Hypothalamus (tissue), 51 donors: ENCODE measurements around the gene NOX5.
A peak's percentile ranks its signal among the peaks of the same experiment; 100 is the strongest.

Source experiments
- DNase-seq, 51 donors: peaks; one replicate each; lab custom pipeline; 2025; lab: John Stamatoyannopoulos, UW

Gene NOX5

DNA sequence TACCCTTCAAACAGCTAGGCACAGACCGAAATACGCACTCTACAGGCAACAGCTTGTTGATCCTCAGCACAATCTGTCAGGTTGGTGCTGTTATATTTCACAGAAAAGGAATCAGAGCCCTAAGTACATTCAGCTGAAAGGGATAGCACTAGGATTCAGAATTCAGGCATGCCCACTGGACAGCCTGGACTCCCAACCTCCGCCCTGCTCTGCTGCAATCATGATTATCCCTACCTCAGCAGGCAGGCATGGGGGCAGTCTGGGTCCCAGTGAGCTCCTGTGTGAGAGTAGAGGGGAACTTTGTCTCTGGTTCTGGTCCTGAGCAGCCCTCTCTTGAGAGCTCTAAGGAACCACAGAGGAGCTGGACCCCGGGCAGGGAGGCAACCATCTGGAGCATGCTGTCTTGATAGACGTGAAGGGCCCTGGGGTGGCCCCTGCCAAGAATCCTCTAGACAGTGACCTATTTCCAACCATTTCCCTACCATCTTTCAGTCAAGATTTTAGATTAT is 23.4 kb upstream of the NOX5 start:
- DNase-seq: no peak

DNA sequence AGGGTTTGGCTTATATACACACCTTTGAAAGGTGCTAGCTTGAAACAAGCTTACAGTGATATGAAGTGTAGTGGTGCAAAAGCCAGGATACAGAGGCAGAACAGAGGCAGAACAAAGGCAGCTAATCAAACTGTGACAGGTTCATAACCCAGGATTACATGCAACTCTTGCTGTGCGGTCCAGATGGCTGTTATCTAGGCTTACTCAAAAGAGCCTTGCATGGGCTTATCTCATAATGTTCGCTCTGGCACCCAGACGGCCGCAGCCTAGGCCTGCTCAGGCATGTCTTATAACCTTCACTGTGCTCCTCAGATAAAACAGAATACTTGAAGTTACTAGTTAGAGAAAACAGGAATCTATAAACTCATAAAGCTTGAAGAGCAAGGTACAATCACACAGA is 22.8 kb upstream of the NOX5 start:
- no peak for DNase-seq

DNA sequence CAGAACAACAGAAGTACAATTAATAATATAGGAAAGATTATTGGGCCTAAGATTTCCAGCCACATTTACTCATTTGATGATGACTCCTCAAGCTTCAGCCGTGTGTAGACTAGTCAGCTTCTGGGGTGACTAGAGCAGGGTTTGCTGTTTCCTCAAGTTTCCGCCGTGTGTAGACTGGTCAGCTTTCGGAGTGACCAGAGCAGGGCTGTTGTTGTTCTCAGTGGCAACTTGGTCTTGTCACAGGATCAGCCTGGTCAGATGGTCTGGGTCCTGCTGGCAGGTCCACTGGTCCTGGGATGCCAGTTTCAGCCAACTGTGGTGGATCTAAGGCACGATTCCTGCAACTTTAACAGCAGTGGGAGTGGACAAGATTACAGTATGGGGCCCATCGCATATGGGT is 21.8 kb upstream of the NOX5 start:
- no peak for DNase-seq

DNA sequence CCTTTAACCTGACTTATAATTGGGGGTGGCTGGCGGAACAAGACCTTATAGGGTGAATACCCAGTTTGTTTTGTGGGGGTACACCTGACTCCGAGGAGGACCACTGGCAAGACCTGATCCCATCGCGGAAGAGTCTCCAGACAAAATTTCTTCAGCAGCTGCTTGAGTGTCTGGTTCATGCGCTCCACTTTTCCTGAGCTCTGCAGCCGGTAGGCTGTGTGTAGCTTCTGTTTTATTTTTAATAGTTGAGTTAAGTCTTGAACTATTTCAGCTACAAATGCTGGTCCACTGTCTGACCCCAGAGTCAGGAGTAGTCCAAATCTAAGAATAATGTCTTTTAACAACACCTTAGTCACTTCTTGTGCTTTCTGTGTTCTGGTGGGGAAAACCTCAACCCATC is 21.2 kb upstream of the NOX5 start:
- no peak for DNase-seq

DNA sequence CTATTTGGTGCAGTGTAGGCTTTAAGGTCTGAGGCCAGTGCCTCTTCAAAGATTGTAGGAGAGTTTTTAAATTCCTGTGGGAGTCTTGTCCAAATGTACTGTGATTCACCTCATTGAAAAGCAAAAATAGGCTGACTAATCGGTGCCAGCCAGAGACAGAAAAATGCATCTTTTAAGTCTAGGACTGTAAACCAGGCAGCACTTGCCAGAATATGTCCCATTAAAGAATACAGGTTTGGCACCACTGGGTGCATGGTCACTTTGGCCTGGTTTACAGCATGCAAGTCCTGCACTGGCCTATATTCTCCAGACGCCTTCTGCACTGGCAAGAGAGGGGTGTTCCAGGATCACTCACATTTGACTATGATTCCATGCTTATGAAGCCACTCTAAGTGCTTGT is 20.3 kb upstream of the NOX5 start:
- DNase-seq: peak in 1 of 51 donors; percentile 5

DNA sequence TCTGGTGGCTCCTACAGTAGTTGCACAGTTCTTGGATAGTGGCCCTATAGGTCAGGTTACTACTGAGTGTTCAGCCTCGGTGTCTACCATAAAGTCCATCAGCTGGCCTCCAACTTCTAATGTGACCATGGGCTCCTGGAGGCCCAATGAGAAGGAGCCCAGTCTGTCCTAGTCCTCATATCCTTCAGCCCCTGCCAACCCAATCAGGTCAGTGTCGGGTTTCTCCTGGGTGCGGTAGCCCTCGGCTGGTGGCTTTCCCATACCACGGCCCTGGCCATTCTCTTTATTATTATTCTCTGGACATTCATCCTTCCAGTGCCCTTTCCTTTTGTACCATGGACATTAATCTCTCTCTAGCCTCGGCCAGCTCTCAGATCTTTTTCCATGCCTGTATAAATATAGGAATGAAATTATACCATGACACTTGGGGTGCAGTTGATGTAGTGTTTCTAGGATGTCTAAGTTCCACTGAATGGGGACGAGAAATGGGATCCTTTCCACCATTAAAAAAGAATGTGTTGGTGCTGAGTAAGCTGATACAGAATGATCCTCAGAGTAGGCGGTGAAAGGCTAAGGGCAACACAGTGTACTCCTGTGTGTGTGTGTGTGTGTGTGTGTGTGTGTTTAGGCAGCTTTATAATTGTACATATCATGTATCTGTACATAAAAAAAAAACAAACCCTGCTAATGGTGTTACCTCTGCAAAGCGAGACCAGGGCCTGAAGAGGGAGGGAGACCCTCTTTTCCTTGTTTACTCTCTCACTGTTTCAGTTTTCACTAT is 19.3 kb upstream of the NOX5 start:
- no peak for DNase-seq

DNA sequence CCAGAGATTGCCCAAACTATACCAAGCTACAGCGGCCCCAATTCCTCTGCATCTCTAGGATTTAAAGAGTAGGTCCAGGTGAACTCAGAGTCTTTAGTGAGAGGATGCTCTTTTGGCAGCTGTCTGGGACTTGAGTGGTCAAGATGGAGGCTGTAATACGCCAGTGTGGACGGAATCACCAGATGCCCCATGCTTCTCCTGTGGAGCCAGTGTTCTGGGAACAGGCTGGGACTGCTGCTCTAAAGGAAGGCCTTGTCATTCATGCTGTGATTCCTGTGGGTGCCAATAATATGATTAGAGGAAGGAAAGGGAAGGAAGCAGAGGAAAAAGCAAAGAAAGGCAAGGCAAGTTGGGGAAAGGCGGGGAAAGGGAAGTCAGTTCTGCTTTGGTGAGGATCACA is 17.4 kb upstream of the NOX5 start:
- DNase-seq: no peak

DNA sequence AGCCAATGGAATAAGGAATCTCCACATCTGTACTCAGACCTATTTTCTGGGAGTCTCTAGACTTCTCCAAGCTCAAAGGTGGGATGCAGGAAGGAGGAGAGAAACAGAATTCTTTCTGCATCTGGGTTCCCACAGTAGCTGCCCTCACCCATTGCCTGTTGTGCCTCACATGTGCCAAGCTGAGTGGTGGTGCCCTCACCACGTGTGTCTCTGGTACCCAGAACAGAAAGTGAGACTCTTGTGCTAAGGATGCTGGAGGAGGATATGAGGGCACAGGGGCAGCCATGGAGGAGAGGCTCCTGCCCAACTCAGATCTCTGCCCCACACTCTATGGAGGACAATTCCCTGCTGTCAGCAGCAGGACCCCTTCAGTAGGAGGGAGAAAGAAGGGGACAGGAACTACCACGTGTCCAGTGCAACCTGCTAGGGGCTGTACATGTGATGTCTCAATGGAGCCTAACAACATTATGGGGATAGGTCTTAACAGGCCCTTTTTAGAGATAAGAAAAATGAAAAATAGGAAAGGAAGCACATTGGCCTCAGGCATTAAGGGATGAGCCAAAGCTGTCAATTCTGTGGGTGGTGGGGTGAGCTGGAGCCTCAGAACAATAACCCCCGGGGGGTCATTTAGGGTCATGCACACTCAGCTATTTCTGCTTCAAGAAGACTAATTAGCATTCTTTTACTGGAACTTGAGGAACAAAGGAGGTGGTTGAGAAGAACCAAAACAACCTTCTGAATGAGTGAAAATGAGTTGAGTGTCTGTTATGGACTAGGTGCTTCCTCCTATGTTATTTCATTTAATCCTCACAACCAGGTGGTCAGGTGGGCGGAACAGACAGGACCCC is 16.3 kb upstream of the NOX5 start:
- DNase-seq: no peak

DNA sequence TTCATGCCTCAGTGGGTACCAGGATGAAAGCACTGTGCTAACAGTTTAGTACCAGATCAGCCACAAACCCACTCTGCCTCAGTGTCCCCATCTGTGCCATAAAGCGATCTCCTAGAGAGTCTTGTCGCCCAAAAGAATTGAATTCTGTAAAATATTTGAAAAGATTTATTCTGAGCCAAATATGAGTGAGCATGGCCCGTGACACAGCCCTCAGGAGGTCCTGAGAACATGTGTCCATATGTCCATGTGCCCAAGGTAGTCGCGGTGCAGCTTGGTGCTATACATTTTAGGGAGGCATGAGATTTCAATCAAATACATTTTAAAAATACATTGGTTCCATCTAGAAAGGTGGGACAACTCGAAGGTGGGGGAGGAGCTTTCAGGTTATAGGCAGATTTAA is 15.4 kb upstream of the NOX5 start:
- no peak for DNase-seq

DNA sequence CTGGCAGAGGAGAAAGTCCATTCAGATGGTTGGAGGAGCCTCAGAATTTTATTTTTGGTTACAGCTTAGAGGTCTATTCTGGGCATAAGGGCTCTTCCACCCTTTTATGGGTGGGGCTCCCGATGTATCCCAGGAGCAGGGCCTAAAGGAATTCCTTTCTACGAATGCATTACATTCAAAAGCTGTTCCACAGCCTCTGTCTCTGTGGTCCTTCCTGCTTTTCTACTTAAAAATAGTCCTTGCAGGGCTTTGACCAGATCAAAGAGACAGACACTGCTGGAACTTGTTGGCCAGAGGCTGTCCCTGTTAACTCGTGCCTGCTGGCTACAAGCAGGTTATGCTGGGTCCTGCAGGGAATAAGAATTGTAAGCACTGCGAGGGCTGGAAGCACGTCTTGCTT is 14.4 kb upstream of the NOX5 start:
- no peak for DNase-seq

DNA sequence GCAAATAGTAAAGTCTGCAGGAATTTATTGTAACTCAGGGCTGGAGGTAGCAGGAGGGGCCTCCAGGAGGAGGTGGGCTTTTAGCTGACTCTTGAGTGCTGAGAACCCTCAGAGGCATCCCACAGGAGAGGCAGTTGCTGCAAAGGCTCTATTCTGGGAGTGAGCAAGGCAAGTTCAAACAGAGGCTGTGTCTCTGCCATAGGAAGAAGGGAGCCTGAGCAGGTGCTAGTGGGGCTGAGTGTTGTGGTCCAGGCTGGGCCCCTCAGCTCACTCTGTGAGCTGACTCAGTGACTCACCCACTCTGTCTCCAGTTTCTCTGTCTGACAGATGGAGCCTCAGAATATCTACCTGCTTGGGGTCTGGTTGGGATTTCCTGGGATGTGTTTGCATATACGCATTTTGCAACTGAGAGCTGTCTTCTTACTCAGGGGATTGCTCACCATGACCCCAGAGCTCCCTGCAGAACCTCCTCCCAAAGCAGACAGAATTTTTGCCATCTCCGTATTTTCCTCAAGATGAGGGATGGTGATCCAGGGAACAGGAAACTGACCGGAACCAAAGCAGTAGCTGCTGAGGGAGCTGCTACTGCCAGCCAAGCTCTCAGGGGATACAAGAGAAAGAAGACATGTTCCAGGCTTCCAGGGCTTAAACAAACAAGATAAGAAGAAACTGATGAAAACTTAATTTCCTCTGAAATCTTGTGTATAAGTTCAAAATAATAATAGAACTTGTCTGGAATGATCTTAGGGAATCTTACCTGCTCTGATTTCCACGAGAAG is 13.6 kb upstream of the NOX5 start:
- DNase-seq: no peak

DNA sequence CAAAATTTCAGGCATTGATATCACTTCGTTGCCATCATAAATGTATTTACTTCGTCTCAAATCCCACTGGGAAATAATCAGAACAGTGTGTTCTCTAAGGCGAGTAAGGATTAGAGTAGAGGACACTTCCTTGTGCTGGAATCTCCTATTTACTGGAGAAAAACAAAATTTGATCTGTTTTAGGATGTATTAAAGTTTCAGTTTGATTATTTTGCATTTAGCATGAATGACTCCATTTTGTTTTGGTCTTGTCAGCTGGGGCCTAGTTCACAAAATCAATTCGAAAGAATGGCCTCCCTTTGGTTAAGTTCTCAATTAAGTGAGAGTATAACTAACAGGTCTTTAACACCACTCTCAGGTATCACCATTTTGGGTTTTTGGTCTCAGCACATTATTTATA is 11.7 kb upstream of the NOX5 start:
- DNase-seq: no peak

DNA sequence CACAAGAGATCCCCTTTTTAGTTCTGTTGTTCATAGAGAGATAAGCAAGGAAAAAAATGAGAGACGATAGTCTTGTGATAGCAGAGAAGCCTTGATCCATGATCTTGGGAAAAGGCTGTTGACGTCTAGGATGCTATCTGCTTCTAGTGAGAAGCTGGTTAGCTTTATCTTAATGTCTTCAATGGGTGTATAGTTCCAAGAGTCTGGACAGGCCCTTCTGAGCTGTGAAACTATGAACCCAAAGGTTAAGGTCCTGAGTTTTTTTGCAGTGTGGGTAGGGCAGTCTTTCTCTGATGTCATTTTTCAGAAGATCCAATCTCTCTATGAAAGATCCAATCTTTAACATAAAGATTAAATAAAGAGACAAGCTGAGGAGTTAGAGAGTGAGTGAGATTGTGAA is 10.5 kb upstream of the NOX5 start:
- DNase-seq: no peak

DNA sequence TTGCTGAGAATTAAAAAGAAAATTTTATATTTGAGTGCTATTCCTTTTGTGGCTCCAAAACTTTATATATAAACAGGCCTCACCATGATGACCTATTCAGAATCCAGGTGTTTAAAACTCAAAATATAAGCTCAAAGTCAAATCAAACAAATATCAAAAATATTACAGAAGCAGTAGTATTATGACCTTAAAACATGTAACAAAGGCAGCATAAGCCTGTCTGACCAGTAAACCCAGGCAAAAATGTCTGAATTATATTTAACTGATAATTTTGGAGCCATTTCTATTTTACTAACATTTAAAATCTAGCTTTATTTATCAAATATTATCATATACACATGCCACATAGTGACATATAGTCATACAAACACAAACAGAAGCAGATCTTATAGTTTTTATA is 6.4 kb upstream of the NOX5 start:
- no peak for DNase-seq

DNA sequence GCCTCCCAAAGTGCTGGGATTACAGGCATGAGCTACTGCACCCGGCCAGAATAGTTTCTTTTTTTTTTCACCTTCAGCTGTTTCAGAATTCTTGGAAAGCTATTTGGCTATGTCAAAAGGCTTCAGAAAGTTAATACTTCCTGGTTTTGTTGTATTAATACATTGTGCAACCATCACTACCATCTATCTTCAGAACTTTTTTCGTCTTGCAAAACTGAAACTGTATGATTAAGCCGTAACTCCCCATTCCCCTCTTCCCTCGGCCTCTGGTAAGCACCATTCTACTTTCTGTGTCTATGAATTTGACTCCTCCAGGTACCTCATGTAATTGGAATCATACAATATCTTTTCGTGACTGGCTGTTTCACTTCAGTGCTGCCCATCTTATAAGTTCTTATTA is 5.2 kb upstream of the NOX5 start:
- DNase-seq: no peak

DNA sequence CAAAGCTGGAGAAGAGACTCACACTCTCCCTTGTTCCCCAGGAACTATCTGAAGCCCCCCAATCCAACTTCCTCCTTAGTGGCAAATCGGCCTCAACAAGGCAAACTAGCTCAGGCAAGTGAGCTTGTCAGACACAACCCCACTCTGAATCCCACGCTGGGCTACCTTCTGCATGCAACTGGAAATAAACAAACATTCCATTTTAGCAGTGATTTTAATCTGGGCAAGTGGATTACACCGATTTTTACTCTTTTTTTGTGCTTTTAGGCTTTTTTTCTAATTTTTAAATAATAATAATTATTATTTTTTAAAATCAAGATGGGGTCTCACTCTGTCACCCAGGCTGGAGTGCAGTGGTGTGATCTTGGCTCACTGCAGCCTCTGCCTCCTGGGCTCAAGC is 2.9 kb upstream of the NOX5 start:
- DNase-seq: no peak

DNA sequence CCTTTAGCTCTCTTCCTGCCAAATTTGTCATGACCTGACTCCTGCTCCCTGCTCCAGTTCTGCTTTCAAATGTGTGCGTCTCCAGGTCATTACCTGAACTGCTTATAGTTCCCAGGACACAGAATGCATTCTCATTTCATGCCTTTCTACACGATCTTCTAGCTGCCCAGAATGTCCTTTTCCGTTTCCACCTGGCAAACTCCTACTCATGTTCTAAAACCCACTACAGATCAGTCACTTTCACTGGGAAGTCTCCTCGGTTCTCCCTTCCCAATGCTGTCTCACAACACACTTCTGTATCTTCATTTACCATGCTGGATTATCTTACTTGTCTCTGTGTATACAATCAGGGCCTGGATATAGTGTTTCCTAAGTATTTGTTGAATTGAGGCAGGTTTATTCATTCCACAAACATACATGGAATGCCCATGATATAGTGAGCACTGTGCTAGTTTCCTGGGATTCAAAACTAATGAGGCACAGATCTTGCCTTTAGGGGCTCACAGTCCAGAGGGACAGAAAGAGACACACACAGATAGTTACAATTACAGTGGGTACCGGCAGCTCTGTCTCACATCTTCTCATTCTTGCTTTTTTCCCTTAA is 1.6 kb upstream of the NOX5 start:
- DNase-seq: no peak

DNA sequence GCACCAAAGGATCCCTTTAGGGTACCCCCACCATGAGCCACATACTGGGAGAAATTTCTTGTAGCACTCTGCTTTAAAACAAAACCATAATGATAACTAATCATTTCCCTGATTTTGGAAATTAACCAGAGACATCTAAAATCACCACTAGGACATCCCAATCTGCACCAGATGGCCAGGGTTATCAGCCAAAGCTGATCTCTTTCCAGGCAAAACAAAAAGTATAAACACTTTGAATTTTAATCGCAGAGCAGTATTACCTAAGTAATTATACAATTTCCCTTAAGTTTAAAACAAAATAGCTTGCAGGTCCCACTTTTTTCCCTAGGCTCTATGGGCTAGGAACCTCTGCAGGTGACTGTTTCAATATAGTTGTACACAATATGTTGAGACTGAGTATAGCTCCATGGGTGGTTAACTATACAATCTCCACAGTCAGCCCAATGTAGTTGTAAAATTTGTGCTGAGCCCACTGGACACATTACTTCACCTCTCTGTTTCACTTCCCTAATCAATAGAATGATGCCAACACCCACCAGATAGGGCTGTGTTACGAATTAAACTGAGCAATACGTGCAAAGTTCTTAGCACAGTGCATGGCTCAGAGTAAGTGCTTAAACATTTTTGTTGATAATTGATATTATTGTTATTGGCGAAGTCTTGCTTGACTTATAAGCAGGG is 629 bp upstream of the NOX5 start:
- no peak for DNase-seq

DNA sequence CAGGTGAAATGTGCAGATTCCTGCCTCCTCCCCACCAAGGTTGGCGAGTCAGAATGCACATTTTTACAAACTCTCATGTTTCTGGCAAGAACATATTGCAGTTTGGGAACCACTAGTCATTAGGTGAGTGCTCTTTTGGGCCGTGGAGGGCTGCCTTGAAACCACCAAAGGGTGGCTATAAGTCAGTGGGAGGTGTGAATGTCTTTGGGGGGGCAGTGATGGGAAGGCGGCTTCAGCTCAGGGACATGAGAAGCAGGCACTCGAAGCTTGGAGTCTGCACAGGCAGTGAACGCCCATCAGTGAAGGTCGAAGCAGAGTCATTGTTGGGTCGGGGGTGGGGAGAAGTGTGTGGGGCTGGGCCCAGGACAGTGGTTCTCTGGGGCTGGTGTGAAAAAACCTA is 1.1 kb downstream of the NOX5 start:
- DNase-seq: no peak

DNA sequence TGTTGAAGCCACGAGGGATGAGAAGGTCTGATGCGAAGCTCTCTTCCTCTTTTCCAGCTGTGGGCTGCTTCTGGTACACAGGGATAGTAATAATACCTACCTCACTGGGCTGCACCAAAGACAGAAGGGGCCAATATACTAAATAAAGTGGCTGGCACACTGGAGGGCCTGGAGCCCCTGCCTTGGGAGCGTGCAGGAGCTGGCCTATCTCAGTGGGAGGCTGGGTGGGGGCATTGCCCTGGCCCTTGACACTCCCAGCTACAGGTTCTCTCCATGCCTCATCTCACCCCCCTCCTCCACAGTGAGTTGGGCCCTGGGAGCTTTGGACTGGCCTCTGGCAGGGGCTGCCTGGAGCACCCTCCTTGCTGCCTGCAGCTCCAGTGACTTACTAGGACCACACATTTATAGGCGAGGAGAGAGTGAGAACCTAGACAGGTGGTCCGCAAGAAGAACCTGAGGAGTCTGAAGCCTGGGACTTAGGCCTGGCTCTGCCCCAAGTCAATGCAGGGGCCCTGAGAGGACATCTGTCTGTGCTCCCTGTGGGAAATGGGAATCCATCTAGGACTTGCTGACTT is 1.6 kb downstream of the NOX5 start:
- no peak for DNase-seq
